HTERT RPE-1 (cell line): ENCODE data around the gene CECR2.

Source experiments
- in situ Hi-C: fragments of 300-500 bp; cut with MboI; formaldehyde crosslinking; loops from 4 replicates; pipeline ENCODE4 v1.14.3; 2020; ENCODE audit warnings: low sequenced_read_pairs

Gene CECR2

DNA sequence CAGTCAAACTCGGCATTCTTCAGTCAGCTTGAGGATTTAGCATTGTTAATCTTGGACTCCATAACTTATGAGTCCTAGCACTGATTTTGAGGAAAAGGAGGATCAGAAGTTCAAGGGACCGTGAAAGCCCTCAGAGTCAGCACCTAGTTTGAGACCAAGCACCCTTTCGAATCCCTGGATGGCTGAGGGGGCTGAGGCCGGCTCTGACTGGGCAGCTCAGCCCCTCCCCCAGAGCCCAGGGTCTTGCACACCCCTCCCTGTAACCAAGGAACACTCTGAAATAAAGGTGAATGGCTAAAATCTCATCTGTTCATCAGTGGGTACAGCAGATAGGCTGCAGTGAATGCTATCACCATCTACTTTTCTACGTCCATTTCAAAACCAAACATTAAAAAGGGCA, 221.3 kb downstream of the CECR2 start:
- in situ Hi-C loops: no loop called here

- in situ Hi-C loops: no loop called here
These were observed 222.9 kb downstream of the CECR2 start for GRCh38 chr22:17592201-17592600.

DNA sequence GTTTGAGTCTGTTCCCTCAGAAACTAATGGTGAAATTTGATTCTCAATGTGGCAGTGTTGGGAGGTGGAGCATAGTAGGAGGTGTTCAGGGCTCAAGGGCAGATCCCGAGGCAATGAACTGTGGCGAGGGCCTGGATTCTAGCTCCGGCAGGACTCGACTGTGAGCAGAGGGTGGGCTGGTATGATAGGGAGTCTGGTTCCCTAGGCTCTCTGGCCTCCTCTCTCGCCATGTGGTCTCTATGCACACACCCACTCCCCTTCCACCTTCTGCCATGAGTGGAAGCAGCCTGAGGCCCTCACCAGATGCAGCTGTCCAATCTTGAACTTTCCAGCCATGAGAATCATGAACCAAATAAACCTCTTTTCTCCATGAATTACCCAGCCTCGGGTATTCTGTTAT, 227.0 kb downstream of the CECR2 start:
- in situ Hi-C loops: no loop called here

DNA sequence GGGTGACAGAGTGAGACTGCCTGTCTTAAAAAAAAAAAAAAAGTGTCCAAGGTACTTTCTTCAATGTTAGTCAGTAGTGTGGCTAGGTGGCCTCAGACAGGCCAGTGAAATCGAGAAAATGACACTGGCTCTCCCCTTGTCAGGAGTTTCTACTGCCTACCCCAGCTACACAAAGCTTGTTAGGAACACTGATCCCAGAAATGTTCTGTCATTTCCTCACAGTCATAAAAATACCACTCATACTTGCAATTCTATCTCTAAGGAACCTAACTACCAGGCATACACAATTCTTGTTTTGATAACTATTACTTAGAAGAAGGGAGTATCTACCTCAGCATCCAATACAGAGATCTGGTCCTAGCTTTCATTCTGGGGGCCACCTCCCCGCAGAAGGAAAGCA, 228.0 kb downstream of the CECR2 start:
- in situ Hi-C loops: no loop called here

DNA sequence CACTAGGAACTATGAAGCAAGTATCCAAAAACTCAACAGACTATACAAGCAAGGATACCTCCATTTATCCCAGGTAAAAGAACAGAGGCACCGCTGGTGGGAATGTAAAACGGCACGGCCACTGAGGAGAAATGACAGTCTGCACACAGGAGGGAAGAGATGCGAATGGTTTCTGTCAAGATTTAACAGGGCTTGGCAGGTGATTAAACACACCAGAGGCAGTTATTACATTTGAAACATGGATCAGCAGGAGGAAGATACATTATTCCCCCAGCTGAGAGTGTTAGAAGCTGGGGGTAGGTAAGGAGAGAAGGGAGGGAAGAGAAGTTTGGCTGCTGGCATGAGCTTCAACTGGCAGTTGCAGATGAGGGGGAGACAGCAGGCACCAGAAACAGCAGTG, 229.1 kb downstream of the CECR2 start:
- in situ Hi-C loops: no loop called here

GRCh38 chr22:17601031-17601430, 231.8 kb downstream of the CECR2 start:
- in situ Hi-C loops: no loop called here

DNA sequence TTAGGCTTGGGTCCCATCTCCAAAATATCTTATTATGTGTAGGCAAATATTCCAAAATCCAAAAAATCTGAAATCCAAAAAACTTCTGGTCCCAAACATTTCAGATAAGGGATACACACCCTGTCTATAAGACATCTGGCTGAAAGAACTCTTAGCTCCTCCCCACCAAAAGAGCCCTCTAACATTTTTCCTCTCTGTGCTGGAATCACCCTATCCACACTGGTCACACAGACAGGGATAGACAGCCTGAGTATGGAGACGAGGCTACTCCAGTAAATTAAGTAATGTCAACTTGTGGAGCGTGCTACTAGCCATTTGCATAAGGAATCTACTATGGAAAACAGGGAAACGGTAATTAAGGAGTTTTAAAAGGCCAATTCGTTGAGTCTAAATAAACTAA, 234.4 kb downstream of the CECR2 start:
- in situ Hi-C loops: no loop called here

DNA sequence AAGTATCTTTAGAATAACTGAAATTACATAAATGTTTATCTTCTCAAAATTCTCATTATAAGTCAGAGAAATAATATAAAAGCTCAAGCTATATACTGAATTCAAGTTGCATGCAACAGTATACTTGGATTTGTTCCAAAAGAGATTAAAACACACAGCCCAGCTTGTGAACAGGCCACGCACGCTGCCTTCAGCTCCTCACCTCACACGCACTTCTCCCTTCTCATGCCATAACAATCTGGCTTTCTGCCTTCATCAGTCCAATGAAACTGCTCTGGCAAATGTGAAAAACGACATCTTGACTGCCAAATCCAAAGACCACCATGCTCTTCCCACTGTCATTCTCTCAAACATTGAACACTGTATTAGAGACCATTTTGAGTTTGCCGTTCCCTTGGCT, 237.2 kb downstream of the CECR2 start:
- in situ Hi-C loops: no loop called here
